GM18519 (cell line): ENCODE measurements around the gene PHKG1.
"Not testable (repeated sequence)": the region's sequence is repeated elsewhere in the genome, so short reads cannot be mapped to it uniquely, and the experiment has no call there.

Experiments used
- ATAC-seq: cut with Tn5 transposase; IDR thresholded peaks from one replicate; pipeline ENCODE4 v1.9.1; 2021; ENCODE audit warnings: mild to moderate bottlenecking, moderate library complexity; ENCODE audit not compliant: unreplicated experiment, low FRiP score

Gene PHKG1

DNA sequence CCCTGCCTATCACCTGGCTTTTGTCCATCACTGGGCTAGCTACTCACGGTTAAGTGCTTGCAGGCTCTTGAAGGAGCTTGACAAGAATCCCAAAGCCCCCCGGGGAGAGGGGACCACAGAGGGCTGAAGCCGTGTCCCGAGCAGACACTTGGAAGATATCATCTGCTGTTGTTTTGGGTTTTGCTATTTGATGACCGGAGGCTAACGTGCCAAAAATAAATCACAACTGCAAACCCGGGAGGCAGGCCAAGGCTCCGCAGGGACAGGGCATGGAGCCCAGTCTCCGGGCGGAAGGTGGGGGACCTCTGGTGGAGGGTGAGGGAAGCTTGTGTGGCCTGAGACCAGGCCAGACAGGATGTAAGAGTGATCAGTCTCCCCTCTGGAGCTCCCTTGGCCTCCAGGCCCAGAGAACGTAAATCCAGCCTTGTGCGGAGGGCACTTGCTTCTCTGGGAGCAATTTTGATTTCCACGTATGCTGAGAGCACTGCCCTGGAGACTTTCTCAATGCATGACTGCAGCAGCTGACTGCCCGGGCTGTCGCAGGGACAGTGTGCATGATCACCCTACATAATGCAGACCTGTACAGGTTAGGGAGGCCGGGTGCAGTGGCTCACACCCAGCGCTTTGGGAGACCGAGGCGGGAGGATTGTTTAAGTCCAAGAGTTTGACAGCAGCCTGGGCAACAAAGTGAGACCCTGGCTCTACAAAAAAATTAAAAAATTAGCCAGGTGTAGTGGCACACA lies at the start of gene PHKG1:
PHKG1 (minus strand) TSS at position 164 of the 743 bp plus-strand sequence. CDS start 4,011 bp downstream, outside the sequence.
- ATAC-seq = no peak

GRCh38 chr7:56131062-56131461 lies 38.3 kb upstream of the PHKG1 start:
- ATAC-seq = not testable (repeated sequence)

DNA sequence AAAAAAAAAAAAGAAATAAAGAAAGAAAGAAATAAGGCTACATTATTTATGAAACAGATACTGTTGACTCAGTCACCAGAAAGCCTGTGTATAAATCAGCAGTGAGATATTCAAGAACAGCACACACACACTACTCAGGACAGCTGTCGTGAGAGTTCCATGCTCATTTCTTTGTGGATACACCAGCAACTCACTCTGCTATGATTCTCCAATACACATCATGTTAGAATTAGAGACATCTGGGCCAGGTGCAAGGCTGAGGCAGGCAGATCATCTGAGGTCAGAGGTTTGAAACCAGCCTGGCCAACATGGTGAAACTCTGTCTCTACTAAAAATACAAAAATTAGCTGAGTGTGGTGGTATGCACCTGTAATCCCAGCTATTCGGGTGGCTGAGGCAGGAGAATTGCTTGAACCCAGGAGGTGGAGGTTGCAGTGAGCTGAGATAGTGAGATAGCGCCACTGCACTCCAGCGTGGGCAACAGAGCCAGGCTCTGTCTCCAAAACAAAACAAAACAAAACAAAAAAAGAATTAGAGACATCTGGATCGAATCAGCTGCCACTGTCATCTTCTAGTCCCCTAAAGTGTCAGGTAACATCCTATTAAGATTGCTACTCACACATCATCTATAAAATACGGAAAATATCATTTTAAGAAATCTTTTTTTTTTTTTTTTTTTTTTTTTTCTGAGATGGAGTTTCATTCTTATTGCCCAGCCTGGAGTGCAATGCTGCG lies 34.7 kb upstream of the PHKG1 start:
- no peak for ATAC-seq

DNA sequence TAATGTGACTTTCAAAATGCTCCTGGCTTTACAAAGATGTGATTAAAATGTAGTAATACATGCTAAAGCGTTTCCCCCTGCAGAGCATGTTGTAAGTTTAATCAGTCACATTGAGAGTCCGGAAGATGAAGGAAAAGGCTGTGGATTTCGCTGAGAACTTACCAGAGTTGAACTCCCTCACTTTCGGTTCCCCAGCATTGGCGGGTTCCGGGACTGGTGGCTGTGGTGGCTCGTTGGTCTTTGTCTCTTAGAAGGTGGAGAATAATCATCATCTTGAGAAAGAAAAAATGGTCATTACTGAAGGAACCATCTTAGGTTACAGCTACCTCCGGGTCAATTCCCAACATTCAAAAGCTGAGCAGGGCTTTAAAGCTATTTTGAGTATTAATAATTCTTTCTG lies 33.1 kb upstream of the PHKG1 start:
- no peak for ATAC-seq

DNA sequence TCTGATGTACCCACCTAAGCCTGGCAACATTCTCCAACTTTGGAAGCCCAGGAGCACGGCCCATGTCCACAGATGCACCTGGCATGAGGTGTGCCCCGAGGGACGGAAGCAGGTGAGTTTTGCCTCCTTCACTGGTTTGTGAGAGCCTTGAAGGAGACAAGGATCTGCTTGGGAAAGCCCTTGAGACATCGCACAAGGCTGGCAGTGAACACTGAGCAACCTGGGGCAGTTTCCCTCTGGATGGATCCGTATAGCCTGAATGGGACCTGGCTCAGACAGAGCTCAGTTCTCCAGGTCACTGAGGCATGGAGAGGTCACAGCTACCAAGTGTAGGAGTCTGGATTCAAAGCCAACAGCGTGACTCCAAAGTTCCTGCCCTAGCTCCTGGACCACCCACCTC lies 32.2 kb upstream of the PHKG1 start:
- no peak for ATAC-seq

DNA sequence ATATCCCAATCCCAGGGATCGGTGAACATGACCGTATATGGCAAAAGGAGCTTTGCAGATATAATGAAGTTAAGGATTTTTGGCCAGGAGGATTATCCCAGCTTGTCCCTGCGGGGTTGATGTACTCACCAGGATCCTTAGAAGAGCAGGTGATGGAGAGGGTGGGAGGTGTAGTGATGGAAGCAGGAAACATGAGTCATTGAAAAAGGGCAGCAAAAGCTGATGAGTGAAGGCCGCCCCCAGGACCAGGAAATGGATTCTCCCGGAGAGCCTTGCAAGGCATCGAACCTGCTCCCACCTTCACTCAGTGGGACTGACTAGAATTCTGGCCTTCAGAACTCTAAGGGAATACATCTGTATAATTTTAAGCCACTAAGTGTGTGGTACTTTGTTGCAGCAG lies 28.7 kb upstream of the PHKG1 start:
- no peak for ATAC-seq

DNA sequence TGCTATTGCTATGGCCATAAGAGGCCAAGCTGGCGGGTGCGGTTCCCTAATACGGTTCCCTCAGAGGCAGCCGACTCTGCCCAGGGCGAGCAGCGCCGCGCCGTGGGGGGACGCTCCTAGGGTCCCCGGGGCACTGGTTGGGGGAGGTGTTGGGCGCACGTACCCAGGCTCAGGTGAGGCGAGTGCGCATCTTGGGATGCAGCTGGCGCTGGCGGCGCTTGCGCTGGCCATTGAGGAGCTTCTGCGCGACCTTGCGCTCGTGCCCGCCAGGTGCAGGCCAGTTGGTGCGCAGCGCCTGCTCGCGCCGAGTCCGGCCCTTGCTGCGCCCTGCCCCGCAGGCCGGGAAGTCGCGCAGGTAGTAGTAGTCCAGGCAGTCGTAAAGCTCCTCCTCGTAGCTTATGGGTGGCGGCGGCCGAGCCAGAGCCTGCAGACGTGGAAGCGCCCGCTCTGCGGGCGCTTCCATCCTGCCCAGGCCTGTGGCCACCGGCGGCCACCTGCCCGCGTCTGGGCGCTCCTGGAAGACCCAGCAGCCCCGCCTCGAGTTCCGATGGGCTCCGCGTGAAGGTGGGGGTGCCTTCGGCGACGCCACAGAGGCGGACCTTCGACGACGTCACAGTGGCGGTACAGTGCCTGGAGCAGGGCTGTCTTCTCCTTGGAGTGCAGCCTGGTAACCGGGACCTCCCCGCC lies 23.2 kb upstream of the PHKG1 start, which contains the start of gene NUPR2:
NUPR2 (minus strand) TSS at position 566 of the 687 bp plus-strand sequence; CDS start at position 463, 103 bp downstream.
- no peak for ATAC-seq

DNA sequence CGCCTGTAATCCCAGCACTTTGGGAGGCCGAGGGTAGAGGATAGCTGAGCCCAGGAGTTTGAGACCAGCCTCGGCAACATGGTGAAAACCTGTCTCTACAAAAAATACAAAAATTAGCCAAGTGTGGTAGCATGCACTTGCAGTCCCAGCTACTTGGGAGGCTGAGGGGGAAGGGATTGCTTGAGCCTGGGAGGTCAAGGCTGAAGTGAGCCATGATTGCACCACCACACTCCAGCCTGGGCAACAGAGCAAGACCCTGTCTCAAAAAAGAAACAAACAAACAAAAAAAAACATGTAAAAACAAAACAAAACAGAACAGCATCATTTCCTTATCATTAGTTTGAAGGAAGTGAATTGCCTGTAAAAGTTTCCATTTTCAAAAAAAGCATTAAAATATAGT lies 19.5 kb upstream of the PHKG1 start:
- not testable (repeated sequence) for ATAC-seq

DNA sequence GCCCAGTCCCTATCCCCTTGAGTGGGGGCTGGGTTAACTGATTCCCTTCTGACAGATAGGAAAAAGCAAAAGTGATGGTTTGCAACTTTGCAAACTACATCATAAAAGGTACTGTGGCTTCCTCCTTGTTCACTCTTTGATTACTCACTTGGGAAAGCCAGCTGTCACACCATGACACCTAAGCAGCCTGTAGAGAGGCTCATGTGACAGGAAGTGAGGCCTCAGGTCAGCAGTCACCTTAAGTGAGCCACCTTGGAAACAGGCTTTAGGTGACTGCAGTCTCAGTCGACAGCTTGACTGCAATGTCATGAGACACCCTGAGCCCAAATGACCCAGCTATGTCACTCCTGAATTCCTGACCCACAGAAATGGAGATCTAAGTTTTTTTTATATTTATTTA lies 17.9 kb upstream of the PHKG1 start:
- ATAC-seq = no peak

- no peak for ATAC-seq
These were observed 15.2 kb upstream of the PHKG1 start for GRCh38 chr7:56107954-56108258.

DNA sequence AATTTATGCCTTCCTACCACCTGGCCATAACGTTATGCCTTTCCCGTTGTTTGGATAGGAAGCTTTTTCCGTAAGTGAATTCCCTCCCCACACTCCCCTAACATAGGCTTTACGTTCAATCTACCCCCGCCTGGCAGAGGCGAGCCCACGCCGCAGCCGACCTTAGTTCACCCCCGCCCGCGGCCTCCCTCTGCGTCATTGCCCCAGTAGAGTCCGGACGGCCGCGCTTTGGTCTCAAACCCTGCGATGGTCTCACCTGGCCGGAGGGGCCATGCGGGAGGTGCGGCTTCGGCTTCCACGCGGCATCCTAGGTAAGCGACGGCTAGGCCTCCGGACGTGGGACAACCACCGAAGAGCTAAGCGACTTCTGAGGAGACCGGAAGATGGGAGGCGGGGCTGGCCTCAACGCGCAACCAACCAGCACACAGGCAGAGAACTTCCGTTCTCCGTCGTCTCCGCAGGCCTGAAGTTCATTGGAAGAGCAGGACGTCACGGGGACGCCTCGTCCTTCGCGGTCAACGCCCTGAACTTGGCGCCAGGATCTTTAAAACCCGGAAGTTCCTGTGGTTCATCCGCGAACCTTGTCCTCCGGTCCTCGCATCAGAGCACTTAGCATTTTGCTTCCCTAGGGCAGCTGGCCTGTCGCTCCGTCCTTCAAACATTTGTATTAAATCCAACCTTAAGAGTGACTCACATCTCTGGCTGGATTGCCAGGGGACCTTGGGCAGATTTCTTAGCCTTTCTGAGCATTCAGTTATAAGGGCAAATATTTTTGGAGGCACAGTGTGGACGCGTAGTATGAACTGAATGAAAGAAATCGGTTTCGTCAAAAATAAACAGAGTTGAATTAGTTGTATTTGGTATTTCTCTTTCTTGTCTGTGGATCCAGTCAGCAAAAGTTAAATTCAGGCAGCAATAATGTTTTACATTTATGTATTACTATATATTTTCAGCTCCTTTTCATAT lies 13.6 kb upstream of the PHKG1 start, which contains the start of gene CHCHD2:
CHCHD2 (minus strand) TSS at position 369 of the 966 bp plus-strand sequence; CDS start at position 306, 63 bp downstream.
- ATAC-seq = peak; percentile 99

- ATAC-seq = no peak
These were observed 12.8 kb upstream of the PHKG1 start for GRCh38 chr7:56105508-56105907.

DNA sequence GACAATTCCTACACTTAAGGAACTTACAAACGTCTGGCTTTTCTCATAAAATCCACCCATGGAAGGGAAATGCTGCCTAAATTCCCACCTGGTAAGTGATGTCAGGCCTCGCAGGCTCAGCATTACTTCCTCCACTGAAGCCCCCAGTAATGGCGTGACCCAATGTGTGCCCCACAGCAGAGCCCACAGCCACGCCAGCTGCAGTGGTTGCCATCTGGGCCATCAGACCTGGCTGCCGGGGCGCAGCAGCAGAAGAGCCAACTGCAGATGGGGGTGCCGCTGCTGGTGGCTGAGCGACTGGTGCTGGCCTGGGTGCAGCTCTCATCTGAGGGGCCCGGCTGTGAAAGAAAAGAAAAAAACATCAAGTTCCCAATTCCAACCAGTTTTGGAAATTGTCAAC lies 11.4 kb upstream of the PHKG1 start:
- ATAC-seq = not testable (repeated sequence)

DNA sequence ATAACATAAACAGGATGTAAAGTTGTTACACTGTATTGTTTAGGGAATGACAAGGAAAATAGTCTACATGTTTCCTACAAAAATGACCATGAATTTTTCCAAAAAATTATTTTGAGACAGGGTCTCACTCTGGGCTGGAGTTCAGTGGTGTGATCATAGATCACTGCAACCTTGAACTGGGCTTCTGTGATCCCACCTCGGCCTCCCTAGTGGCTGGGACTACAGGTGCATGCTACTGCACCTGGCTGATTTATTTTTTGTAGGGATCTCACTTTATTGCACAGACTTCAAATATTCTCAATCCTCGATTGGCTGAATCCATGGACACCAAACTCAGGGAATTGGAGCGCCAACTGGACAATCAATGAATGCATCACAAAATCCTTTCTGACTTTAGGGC lies 6.9 kb upstream of the PHKG1 start:
- ATAC-seq = no peak

GRCh38 chr7:56098187-56099008 lies 5.6 kb upstream of the PHKG1 start:
- not testable (repeated sequence) for ATAC-seq

- no peak for ATAC-seq
These were observed 4.9 kb upstream of the PHKG1 start for GRCh38 chr7:56097700-56098099.

- not testable (repeated sequence) for ATAC-seq
These were observed 364 bp downstream of the PHKG1 start for GRCh38 chr7:56092388-56092787.

- no peak for ATAC-seq
These were observed 1.2 kb downstream of the PHKG1 start for GRCh38 chr7:56091591-56091990.

DNA sequence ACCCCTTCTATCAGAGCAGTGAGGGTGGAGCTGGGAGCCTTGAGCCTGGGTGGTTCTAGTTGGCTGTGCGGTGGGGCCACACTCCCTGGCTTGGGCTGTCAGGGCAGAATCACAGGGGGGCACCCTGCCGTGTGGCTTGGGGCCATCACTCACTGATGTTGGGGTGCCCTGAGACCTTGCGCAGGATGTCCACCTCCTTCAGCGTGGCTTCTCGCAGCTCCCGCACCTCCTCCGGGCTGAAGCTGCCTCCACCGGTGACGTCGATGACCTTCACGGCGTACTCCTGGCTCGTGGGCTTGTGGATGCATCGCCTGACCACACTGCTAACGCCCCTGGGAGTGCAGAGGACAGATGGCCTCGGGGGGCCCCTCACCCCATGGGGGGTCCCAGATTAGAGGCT lies 5.3 kb downstream of the PHKG1 start:
- no peak for ATAC-seq
